NOMO-1 (cell line): ENCODE results near the gene C1orf232.

Experiments
- DNase-seq, 2 experiments: peaks; one replicate each; lab custom pipeline; 2025; ENCODE audit not compliant: unreplicated experiment in 2 of 2; lab: John Stamatoyannopoulos, UW

Gene C1orf232

GRCh38 chr1:26158271-26158907, 10.4 kb downstream of the C1orf232 start:
- no peak for DNase-seq

GRCh38 chr1:26156285-26157038, 12.3 kb downstream of the C1orf232 start:
- no peak for DNase-seq

GRCh38 chr1:26155370-26156284, 13.1 kb downstream of the C1orf232 start:
- DNase-seq, result no peak

- no peak for DNase-seq
These were observed 14.0 kb downstream of the C1orf232 start for GRCh38 chr1:26154750-26155149.

- no peak for DNase-seq
These were observed 14.7 kb downstream of the C1orf232 start for GRCh38 chr1:26153966-26154532.

- no peak for DNase-seq
These were observed 19.9 kb downstream of the C1orf232 start for GRCh38 chr1:26148887-26149286.

- DNase-seq, result no peak
These were observed 22.8 kb downstream of the C1orf232 start for GRCh38 chr1:26145960-26146294.

GRCh38 chr1:26145041-26145959, 23.5 kb downstream of the C1orf232 start:
- peak in 1 of 2 experiments; percentile 51 for DNase-seq

GRCh38 chr1:26142159-26142558, 26.6 kb downstream of the C1orf232 start:
- DNase-seq, result no peak

GRCh38 chr1:26138974-26139558, 29.7 kb downstream of the C1orf232 start:
- DNase-seq, result peak in 1 of 2 experiments; percentile 53

- DNase-seq, result no peak
These were observed 34.3 kb downstream of the C1orf232 start for GRCh38 chr1:26134466-26134865.

GRCh38 chr1:26132834-26133167, 36.0 kb downstream of the C1orf232 start:
- no peak for DNase-seq

GRCh38 chr1:26132128-26132833, 36.5 kb downstream of the C1orf232 start:
- DNase-seq, result no peak

GRCh38 chr1:26130695-26131094, 38.1 kb downstream of the C1orf232 start:
- DNase-seq, result no peak

- no peak for DNase-seq
These were observed 39.0 kb downstream of the C1orf232 start for GRCh38 chr1:26129778-26130177.

GRCh38 chr1:26127235-26128163, 41.3 kb downstream of the C1orf232 start:
- peak in 1 of 2 experiments; percentile 28 for DNase-seq

- DNase-seq, result peak; percentile 93 to 99
These were observed 42.3 kb downstream of the C1orf232 start for GRCh38 chr1:26126321-26127084.
